Fibroblast of villous mesenchyme (primary cell): ENCODE measurements around the gene ITPRID2. TPM values are rescaled to one million over a fixed set of nuclear protein-coding genes. Genes with fewer than 3 reads are reported as not detected.

Source experiments
- DNase-seq: peaks from one replicate; pipeline ENCODE4 v3.0.0-alpha.2; 2010; ENCODE audit warnings: low read depth
- H3K4me3 ChIP-seq: 2 replicates; pipeline ENCODE4 v1.5.1; 2011; ENCODE audit warnings: low read depth, mild to moderate bottlenecking, low read length
- CTCF ChIP-seq: IDR thresholded peaks from 2 replicates; pipeline ENCODE4 v1.5.1; 2012; ENCODE audit warnings: low read depth, mild to moderate bottlenecking, low read length; ENCODE audit not compliant: insufficient read depth
- total RNA-seq: library from RNA; depleted of rRNA; stranded (reverse); fragments of >200 nt; gene quantifications from 2 replicates; pipeline ENCODE4 v1.2.3, GENCODE V29; 2012

ITPRID2 gene
- total RNA-seq, 1 donor: 301 TPM

DNA sequence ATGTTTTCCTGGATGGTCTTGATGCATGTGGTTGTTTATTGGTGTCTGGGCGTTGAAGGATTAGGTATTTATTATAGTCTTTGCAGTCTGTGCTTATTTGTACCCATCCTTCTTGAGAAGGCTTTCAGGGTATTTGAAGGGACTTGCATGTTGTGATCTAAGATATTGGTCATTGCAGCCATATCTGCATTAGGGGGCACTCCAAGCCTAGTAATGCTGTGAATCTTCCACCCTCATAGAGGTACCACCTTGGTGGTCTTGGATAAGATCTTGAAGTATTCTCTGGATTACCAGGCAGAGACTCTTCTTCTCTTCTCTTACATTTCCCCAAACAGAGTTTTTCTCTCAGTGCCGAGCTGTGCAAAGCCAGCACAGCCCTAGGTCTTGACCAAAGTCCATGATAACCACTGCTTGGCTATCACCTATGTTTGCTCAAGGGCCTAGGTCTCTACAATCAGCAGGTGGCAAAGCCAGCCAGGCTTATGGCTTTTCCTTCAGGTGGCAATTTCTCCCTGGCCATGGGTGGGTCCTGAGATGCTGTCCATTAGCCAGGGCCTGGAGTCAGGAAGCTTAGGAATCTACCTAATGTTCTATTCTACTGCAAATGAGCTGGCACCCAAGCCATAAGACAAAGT is 78.7 kb downstream of the ITPRID2 start:
- DNase-seq: no peak

DNA sequence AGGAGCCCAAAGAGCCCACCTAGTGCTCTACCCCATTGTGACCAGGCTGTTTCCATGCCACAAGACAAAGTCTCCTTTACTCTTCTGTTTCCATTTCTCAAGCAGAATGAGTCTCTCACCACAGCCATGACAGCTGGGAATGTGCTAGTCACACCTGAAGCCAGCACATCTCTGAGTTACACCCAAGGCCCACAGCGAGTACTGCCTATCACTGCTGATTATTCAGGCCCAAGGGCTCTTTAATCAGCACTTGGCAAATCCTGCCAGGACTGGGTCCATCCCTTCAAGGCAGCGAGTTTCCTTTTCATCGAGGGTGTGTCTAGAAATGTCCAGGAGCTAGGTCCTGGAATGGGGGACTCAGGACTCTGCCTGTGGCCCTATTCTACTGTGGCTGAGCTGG is 79.5 kb downstream of the ITPRID2 start:
- no peak for DNase-seq
- no peak for TF ChIP-seq CTCF
- no peak overlapping the region for H3K4me3 ChIP-seq

More for the DNA sequence above, 78.7 kb downstream of the ITPRID2 start:
- TF ChIP-seq CTCF: no peak
- no peak overlapping the region for H3K4me3 ChIP-seq

GRCh38 chr2:181972431-181973170 is 81.1 kb downstream of the ITPRID2 start:
- DNase-seq: peak; percentile 58
- H3K4me3 ChIP-seq: no peak overlapping the region
- TF ChIP-seq CTCF: no peak

- no peak for TF ChIP-seq CTCF
- DNase-seq: peak; percentile 28
- no peak overlapping the region for H3K4me3 ChIP-seq
Measured at GRCh38 chr2:181973171-181973783, 81.7 kb downstream of the ITPRID2 start.

DNA sequence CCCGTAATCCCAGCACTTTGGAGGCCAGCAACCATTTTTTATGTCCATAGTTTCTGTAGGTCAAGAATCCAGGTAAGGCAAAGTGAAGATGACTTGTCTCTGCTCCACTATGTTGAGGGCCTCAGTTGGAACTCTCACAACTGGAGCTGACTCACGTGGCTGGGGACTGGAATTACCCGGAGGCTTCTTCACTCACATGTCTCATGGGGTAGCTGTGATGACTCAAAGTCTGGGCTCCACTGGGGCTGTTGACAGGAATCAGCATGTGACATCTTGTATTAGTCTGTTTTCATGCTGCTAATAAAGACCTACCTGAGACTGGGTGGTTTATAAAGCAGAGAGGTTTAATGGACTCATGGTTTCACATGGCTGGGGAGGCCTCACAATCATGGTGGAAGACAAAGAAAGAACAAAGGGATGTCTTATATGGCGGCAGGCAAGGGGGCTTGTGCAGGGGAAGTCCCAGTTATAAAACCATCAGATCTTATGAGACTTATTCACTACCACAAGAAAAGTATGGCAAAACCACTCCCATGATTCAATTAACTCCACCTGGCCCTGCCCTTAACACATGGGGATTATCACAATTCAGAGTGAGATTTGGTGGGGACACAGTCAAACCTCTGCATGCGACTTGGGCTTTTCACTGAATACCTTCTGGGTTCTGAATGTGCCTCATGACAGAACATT is 86.3 kb downstream of the ITPRID2 start:
- DNase-seq: peak; percentile 44
- no peak for TF ChIP-seq CTCF
- no peak overlapping the region for H3K4me3 ChIP-seq

DNA sequence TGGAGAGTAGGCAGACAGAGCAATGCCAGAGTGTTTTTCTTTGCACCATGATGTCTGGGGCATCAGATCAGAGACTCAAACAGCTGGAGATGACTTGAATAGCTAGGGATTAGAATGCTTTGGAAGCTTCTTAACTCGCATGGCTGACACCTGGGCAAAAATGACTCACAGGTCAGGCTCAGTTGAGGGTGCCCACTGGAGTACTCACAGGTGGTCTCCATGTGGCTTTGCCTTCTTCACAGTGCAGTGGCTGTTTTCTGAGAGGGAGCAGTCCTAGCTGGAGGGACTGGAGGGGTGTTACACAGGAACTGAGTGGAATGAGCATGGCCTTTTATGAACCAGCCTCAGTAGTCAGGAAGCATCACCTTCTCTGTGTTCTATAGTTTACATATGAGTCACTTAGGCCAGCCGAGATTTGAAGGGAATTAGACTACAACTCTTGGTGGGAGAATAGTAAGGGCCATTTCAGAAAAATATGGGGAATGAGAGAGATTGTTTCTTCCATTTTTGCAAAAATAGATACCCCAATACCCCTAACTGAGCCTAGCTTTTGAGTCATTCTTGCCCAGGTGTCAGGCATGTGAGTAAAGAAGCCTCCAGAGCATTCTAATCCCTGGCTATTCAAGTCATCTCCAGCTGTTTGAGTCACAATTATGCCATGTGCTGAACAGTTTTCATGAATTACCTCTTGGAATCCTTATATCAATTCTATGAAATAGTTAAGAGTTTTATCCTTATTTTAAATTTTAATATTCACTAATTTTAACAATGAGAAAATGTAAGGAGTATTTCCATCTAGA is 87.0 kb downstream of the ITPRID2 start:
- TF ChIP-seq CTCF: no peak
- DNase-seq: no peak
- H3K4me3 ChIP-seq: no peak overlapping the region
